HG02970 (cell line): ENCODE measurements around the gene PLEKHH1.
A peak's percentile ranks its signal among the peaks of the same experiment; 100 is the strongest.

Source experiments
- ATAC-seq: cut with Tn5 transposase; IDR thresholded peaks from one replicate; pipeline ENCODE4 v1.9.1; 2021; ENCODE audit warnings: mild to moderate bottlenecking, moderate library complexity, moderate number of reproducible peaks; ENCODE audit not compliant: unreplicated experiment, low FRiP score

Gene PLEKHH1

GRCh38 chr14:67532998-67533753, at the start of gene PLEKHH1:
Gene PLEKHH1 (plus strand): TSS chr14:67533290. CDS start chr14:67541868, 8,578 bp downstream.
- no peak for ATAC-seq

- ATAC-seq = no peak
Observed at GRCh38 chr14:67483579-67484285, 49.4 kb upstream of the PLEKHH1 start.

GRCh38 chr14:67485501-67486095, 47.5 kb upstream of the PLEKHH1 start:
- ATAC-seq = no peak

GRCh38 chr14:67486890-67487289, 46.2 kb upstream of the PLEKHH1 start:
- ATAC-seq = no peak

GRCh38 chr14:67487332-67487731, 45.8 kb upstream of the PLEKHH1 start:
- no peak for ATAC-seq

- ATAC-seq = peak; percentile 87
Observed at GRCh38 chr14:67487937-67488893, 44.9 kb upstream of the PLEKHH1 start, which contains the start of gene TMEM229B. Gene TMEM229B (minus strand): TSS chr14:67488721. CDS start chr14:67473923, 14,798 bp downstream.

GRCh38 chr14:67490196-67490595, 42.9 kb upstream of the PLEKHH1 start:
- ATAC-seq = no peak

- no peak for ATAC-seq
Observed at GRCh38 chr14:67491285-67491684, 41.8 kb upstream of the PLEKHH1 start.

- ATAC-seq = no peak
Observed at GRCh38 chr14:67491741-67492507, 41.2 kb upstream of the PLEKHH1 start.

- ATAC-seq = no peak
Observed at GRCh38 chr14:67492538-67492937, 40.6 kb upstream of the PLEKHH1 start.

- ATAC-seq = no peak
Observed at GRCh38 chr14:67493092-67493717, 39.9 kb upstream of the PLEKHH1 start.

- ATAC-seq = no peak
Observed at GRCh38 chr14:67495827-67496226, 37.3 kb upstream of the PLEKHH1 start.

GRCh38 chr14:67497216-67497615, 35.9 kb upstream of the PLEKHH1 start:
- ATAC-seq = no peak

GRCh38 chr14:67497716-67498115, 35.4 kb upstream of the PLEKHH1 start:
- ATAC-seq = no peak

- ATAC-seq = no peak
Observed at GRCh38 chr14:67500981-67501380, 32.1 kb upstream of the PLEKHH1 start.

GRCh38 chr14:67501670-67502069, 31.4 kb upstream of the PLEKHH1 start:
- no peak for ATAC-seq

- no peak for ATAC-seq
Observed at GRCh38 chr14:67502867-67503266, 30.2 kb upstream of the PLEKHH1 start.

- no peak for ATAC-seq
Observed at GRCh38 chr14:67503331-67503730, 29.8 kb upstream of the PLEKHH1 start.

- no peak for ATAC-seq
Observed at GRCh38 chr14:67505254-67505653, 27.8 kb upstream of the PLEKHH1 start.
